GM18505 (cell line): ENCODE data around the gene HLA-DQB2.

Experiments used
- ATAC-seq: cut with Tn5 transposase; IDR thresholded peaks from one replicate; pipeline ENCODE4 v1.9.1; 2021; ENCODE audit not compliant: unreplicated experiment
- POLR2A ChIP-seq: IDR thresholded peaks from 4 replicates; pipeline ENCODE4 v1.6.1; 2011; ENCODE audit warnings: borderline replicate concordance; ENCODE audit not compliant: insufficient read depth, insufficient read length; ENCODE audit errors: extremely low read depth

The HLA-DQB2 gene

DNA sequence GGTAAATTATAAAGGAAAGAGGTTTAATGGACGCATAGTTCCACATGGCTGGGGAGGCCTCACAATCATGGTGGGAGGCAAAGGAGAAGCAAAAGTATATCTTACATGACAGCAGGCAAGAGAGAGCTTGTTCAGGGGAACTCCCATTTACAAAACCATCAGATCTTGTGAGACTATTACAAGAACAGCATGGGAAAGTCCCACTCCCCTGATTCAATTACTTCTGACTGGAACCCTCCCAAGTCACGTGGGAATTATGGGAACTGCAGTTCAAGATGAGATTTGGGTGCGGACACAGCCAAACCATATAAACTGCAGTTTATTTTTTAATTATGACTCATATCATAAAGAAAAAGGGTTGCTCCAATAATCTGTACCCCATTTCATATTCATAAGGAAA lies 44.5 kb downstream of the HLA-DQB2 start:
- TF ChIP-seq POLR2A: no peak
- no peak for ATAC-seq

DNA sequence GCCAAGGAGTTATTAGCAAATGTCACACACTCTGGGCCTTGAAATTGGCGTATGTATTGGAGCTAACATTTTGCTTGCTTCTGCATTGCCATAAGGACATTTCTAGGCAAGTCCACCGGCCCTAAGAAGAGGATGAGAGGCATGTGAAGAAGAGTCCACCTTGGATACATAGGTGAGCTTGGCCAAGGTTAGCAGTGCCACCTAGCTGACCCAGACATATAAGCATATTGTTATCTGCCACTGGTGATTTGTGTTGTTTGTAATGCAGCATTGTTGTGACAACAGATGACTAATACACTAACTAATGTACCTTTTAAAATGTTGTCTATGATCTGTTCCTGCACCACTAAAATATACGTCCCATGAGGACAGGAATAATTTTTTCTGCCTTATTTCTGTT lies 46.9 kb downstream of the HLA-DQB2 start:
- no peak for TF ChIP-seq POLR2A
- no peak for ATAC-seq

DNA sequence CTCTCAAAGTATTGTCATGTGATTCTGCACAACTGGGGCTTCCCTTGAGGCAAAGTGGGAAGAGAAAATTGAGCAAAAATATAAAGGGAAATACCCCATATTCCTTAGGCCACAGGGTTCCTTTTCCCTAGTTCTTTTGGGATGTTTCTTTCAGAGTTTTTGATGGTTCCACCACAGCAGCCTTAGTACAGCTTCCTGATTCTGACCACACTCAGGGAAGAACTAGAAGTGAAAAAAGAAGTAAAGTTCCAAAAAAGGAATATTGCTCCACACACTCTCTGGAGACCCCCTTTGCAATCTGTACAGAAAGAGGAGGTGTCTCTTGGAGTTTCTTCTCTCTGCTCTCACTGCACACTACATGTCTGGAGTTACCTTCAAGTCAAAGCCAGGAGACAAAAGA lies 50.1 kb downstream of the HLA-DQB2 start:
- ATAC-seq: no peak
- TF ChIP-seq POLR2A: no peak

DNA sequence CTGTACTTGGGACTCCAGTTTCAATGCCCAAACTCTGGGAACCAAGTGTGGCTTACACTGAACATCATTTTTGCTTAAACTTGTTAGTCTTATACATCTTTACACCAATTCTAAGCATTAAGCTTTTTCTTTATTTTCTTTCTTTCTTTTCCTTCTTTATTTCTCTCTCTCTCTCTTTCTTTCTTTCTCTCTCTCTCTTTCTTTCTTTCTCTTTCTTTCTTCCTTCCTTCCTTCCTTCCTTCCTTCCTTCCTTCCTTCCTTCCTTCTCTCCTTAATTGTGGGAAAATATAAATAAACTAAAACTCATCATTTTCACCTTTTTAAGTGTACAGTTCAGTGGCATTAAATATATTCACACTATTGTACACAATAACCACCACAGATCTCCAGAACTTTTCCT lies 53.7 kb downstream of the HLA-DQB2 start:
- ATAC-seq: no peak
- TF ChIP-seq POLR2A: no peak
